ENCODE results near the gene MTFP1. TPM values are rescaled to one million over a fixed set of nuclear protein-coding genes. Genes with fewer than 3 reads are reported as not detected.
A peak's percentile ranks its signal among the peaks of the same experiment; 100 is the strongest.

Gene MTFP1
- total and polyA plus RNA-seq, 10 donors = 9.9 to 36.8 (median 19.9) TPM

DNA sequence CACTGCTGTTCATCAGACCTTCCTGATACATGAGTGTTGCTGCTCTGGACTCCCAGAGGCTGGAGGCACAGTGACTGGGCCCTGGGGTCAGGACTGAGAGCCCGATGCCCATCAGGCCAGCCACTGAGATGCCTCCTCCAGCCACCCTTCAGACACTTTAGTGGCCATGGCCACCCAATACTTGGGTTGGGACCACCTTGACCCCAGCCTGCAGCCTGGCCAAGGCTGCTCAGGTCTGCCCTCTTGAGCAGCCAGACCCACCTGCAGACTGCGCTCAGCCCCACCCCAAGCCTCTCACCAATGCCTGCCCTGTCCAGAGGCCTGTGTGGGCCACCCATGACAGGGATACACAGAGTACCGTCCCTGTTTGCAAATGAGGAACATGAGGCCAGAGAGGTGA is 42.5 kb upstream of the MTFP1 start:
- peaks cover 6 to 21% (median 14%) of the 10 kb centered on the region in 6 donors for H3K4me1 ChIP-seq
- H3K27me3 ChIP-seq (replicated peaks in 1 of 7) = no peaks in the 10 kb centered on the region
- WGBS, 5 donors = 60 to 100% (median 91%) methylated on average over 2 to 3 of the region's 3 CpGs
- TF ChIP-seq, protein P1, sequence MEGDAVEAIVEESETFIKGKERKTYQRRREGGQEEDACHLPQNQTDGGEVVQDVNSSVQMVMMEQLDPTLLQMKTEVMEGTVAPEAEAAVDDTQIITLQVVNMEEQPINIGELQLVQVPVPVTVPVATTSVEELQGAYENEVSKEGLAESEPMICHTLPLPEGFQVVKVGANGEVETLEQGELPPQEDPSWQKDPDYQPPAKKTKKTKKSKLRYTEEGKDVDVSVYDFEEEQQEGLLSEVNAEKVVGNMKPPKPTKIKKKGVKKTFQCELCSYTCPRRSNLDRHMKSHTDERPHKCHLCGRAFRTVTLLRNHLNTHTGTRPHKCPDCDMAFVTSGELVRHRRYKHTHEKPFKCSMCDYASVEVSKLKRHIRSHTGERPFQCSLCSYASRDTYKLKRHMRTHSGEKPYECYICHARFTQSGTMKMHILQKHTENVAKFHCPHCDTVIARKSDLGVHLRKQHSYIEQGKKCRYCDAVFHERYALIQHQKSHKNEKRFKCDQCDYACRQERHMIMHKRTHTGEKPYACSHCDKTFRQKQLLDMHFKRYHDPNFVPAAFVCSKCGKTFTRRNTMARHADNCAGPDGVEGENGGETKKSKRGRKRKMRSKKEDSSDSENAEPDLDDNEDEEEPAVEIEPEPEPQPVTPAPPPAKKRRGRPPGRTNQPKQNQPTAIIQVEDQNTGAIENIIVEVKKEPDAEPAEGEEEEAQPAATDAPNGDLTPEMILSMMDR (IDR thresholded peaks at IDR 0.05 in 8 of 11, conservative IDR thresholded peaks at IDR 0.05 in 3 of 11) = no peak
- TF ChIP-seq POLR2A (IDR thresholded peaks at IDR 0.05) = no peak
- no peak for TF ChIP-seq POLR2AphosphoS5 (IDR thresholded peaks at IDR 0.05)
- no peaks in the 10 kb centered on the region for H3K9me3 ChIP-seq
- peaks cover 0 to 56% (median 11%) of the 10 kb centered on the region in 6 donors for H3K36me3 ChIP-seq
- intact Hi-C loops (cut with DNase I; ENCODE audit: low total_unique reads) = loop anchor here (10.0 kb wide), 1 partner anchor 268 kb away; no protein-coding TSS in a partner anchor
- no peak for DNase-seq
- H3K4me3 ChIP-seq = no peak overlapping the region
- no peak overlapping the region for H3K27ac ChIP-seq

DNA sequence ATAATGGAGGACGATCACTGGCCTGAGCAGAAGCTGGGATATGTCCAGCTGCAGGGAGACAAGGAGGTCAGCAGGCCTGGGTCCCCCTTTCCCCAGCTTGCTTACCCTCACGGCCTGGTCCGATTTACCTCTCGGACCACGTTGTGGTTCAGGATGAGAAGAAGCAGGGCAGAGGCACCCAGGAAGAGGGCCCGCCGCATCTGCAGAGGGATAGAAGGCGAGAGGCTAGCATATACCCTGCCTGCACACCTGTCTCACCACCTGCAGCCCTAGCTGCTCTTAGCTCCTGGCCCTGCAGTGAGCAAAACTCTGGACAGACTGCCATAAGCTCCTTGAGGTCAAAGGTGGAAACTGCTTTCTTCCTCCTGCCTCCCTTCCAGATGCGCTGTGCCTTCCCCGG is 39.6 kb upstream of the MTFP1 start:
- Histone ChIP-seq H3K9me3 (no peaks in the 10 kb centered on the region), H3K4me3 (peak overlapping the region in 1 of 8 donors; percentile 81), H3K4me1 (peaks cover 6 to 23% (median 14%) of the 10 kb centered on the region in 6 donors), H3K27me3 (replicated peaks in 1 of 7) (no peaks in the 10 kb centered on the region), H3K27ac (no peak overlapping the region), H3K36me3 (peaks cover 0 to 36% (median 0%) of the 10 kb centered on the region in 6 donors)
- intact Hi-C loops (cut with DNase I; ENCODE audit: low total_unique reads) = loop anchor here (5.0 to 10.0 kb wide), 3 partner anchors 99 to 271 kb away; partner anchors contain the start of gene CASTOR1
- 92 to 99% (median 94%) methylated on average over 10 of the region's 10 CpGs for WGBS, 5 donors
- TF ChIP-seq, protein P1 (IDR thresholded peaks at IDR 0.05 in 8 of 11, conservative IDR thresholded peaks at IDR 0.05 in 3 of 11) = no peak
- no peak for TF ChIP-seq POLR2A (IDR thresholded peaks at IDR 0.05)
- no peak for TF ChIP-seq POLR2AphosphoS5 (IDR thresholded peaks at IDR 0.05)
- no peak for DNase-seq

DNA sequence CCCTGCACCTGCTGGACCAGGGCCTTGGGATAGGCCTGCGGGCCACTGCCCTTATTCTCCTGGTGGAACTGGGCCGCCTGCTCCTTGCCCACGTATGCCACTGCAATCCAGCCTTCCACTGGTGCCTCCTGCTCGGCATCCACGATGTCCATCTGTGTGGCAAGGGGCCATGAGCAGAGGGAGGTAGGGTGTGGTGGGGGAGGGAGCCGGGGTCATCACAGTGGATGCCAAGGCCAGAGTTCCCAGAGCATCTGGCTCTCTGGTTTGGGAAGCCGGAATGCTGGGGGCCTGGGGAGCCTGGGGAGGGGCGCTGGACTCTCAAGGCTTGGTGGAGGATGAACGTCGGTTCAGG is 39.0 kb upstream of the MTFP1 start:
- no peaks in the 10 kb centered on the region for H3K27me3 ChIP-seq (replicated peaks in 1 of 7)
- no peak for DNase-seq
- H3K9me3 ChIP-seq = no peaks in the 10 kb centered on the region
- 28 to 42% (median 32%) methylated on average over 9 to 10 of the region's 10 CpGs for WGBS, 5 donors
- H3K4me3 ChIP-seq = peak overlapping the region; percentile 24 to 81 (median 44)
- peak overlapping the region in 7 of 8 donors; percentile 44 to 92 (median 73) for H3K27ac ChIP-seq
- intact Hi-C loops (cut with DNase I; ENCODE audit: low total_unique reads) = loop anchor here (5.0 to 10.0 kb wide), 3 partner anchors 99 to 272 kb away; partner anchors contain the start of gene CASTOR1
- no peak for TF ChIP-seq POLR2AphosphoS5 (IDR thresholded peaks at IDR 0.05)
- no peak for TF ChIP-seq POLR2A (IDR thresholded peaks at IDR 0.05)
- TF ChIP-seq, protein P1 (IDR thresholded peaks at IDR 0.05 in 8 of 11, conservative IDR thresholded peaks at IDR 0.05 in 3 of 11) = no peak
- peaks cover 6 to 29% (median 16%) of the 10 kb centered on the region in 6 donors for H3K4me1 ChIP-seq
- peaks cover 0 to 30% (median 0%) of the 10 kb centered on the region in 6 donors for H3K36me3 ChIP-seq

DNA sequence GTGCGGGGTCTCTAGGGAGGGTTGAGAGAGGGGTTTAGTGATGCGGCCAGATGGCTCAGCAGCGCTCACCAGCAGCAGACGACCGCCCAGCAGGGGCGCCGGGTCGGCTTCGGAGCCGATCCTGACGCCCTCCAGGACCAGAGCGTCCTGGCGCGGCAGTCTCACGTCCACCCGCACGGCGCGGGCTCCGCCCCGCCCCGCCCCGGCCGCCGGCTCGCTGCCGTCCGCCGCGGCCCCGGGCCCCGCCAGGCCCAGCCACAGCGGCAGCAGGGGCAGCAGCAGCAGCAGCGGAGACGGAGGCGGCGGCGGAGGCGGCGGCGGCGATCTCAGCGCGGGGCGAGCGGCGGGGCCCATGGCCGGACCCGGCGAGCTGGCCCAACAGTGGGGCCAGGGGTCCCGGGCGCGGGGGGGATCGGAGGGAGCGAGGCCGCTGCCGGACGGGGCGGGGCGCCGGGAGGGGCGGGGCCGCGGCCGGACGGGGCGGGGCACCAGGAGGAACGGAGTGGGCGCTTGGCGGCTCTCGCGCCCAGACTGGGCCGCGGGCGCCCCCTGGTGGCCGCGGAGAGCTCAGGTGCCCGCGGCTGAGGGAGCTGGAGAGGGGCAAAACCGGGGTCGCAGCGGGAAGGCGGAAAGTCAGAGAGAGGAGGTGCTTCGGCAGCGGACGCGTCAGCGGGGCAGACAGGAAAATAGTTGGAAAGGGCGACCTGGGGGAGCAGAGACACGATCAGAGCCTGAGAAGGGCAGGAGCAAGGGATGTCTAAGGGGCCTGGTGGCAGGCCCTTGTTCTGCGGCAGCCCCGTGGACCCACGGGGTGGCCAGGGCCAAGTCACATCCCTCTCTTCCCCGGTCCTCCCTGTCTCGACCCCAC is 38.4 kb upstream of the MTFP1 start, which contains the start of gene RNF215:
Gene RNF215 (minus strand): TSS at position 452 of the 868 bp plus-strand sequence. CDS start 98 bp downstream, at position 354.
- DNase-seq = peak; percentile 96
- no peaks in the 10 kb centered on the region for H3K9me3 ChIP-seq
- no peak for TF ChIP-seq POLR2A (IDR thresholded peaks at IDR 0.05)
- TF ChIP-seq, protein P1 (IDR thresholded peaks at IDR 0.05 in 8 of 11, conservative IDR thresholded peaks at IDR 0.05 in 3 of 11) = peak; percentile 90 to 97 (median 95)
- peak; percentile 11 to 69 (median 38) for TF ChIP-seq POLR2AphosphoS5 (IDR thresholded peaks at IDR 0.05)
- H3K27ac ChIP-seq = peak within 1 kb of the TSS in 7 of 8 donors; percentile 44 to 92 (median 73)
- peaks cover 0 to 24% (median 0%) of the 10 kb centered on the region in 6 donors for H3K36me3 ChIP-seq
- WGBS, 5 donors = 1 to 8% (median 2%) methylated on average over 28 to 95 of the region's 95 CpGs
- no peaks in the 10 kb centered on the region for H3K27me3 ChIP-seq (replicated peaks in 1 of 7)
- intact Hi-C loops (cut with DNase I; ENCODE audit: low total_unique reads) = loop anchor here (5.0 to 10.0 kb wide), 3 partner anchors 100 to 272 kb away; partner anchors contain the start of gene CASTOR1
- H3K4me3 ChIP-seq = peak within 1 kb of the TSS; percentile 24 to 81 (median 44)
- peaks cover 6 to 33% (median 16%) of the 10 kb centered on the region in 6 donors for H3K4me1 ChIP-seq

Data from spleen (tissue), 11 donors.